ENCODE data around the gene SMIM33. TPM values are rescaled to one million over a fixed set of nuclear protein-coding genes. Genes with fewer than 3 reads are reported as not detected.
A peak's percentile ranks its signal among the peaks of the same experiment; 100 is the strongest.
"Not testable (repeated sequence)": the region's sequence is repeated elsewhere in the genome, so short reads cannot be mapped to it uniquely, and the experiment has no call there.

The SMIM33 gene
- total RNA-seq, 2 donors from 2014 or later, result 0.13 to 0.32 TPM

DNA sequence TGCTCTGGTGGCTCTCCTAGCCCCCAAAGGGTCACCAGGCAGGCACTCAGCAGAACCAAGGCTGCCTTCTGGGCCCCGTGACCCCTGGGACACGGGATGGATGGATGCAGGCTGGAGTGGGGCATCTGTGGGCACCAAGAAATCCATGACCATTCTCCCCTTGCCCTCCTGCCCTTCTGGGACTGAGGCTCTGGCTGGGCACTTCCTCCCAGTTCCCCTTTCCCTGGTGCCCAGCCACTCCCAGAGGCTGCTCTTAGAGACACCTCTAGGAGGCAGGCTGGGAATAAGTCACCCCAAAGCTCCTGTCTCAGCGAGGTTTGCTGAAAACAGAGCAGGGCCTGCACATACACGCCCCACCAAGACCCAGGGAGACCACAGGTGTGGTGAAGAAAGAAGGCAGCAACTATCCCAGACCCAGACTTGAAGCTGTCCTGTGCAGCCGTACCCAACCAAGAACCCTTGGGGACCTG lies 10.8 kb downstream of the SMIM33 start:
- H3K36me3 Mint-ChIP-seq (ENCODE audit: low read depth), result peaks cover 3% of the 10 kb centered on the region
- DNase-seq, result no peak
- H3K9me3 ChIP-seq (ENCODE audit: control insufficient read depth, low read length, poor library complexity, severe bottlenecking), result no peaks in the 10 kb centered on the region
- peaks cover 34% of the 10 kb centered on the region for H3K4me1 Mint-ChIP-seq
- peak; percentile 39 for ATAC-seq
- peak overlapping the region; percentile 96 for H3K27ac Mint-ChIP-seq
- no peaks in the 10 kb centered on the region for H3K27me3 Mint-ChIP-seq
- peak overlapping the region; percentile 96 for H3K4me3 Mint-ChIP-seq

DNA sequence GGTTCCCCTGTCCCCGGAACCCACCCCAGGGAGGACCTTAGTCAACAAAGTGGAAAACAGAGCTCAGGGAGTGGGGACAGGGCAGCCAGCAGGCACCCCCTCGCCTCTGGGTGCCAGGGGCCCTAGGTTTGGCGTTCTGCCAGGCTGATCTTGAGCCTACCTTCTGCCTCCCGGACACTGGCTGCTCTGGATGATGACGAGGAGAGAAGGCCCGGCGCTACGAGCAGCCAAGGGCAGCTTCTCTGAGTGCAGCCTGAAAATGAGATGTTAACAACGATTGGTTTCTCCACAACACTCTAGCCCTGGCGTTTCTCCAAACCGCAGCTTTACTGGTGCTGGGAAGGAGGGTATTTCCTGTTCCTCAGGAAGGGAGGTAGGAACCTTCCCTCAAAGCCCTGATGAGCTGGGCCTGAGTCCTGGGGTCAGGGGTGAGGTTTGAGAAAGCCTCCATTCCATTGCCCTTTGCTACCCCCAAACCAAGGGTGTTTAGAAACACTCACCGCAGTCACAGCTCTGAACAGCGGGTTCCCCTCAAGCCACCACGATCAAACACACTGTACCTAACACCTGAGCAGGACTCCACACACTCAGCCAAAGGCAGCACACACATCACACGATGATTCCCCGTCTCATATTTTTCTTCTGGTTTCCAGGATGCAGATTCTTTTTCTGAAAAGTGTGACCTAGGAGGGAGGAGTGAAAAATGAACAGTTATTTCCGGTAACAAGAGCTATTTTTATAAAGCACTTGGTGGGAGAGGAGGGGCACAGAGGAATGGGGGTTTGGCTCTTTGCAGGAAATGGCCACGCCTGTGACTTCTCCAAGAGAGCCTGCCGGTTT lies 11.5 kb downstream of the SMIM33 start, which contains the start of gene STING1:
Gene STING1, minus strand, starts transcription at position 709 of the 840 bp plus-strand sequence. CDS start 1,054 bp downstream, outside the sequence.
- no peaks in the 10 kb centered on the region for H3K9me3 ChIP-seq (ENCODE audit: control insufficient read depth, low read length, poor library complexity, severe bottlenecking)
- Mint-ChIP-seq H3K27ac (peak within 1 kb of the TSS; percentile 96), H3K36me3 (ENCODE audit: low read depth) (peaks cover 3% of the 10 kb centered on the region), H3K4me3 (peak within 1 kb of the TSS; percentile 96), H3K4me1 (peaks cover 33% of the 10 kb centered on the region), H3K27me3 (no peaks in the 10 kb centered on the region)
- ATAC-seq (peak; percentile 84), DNase-seq (peak; percentile 23 to 45 (median 33))

DNA sequence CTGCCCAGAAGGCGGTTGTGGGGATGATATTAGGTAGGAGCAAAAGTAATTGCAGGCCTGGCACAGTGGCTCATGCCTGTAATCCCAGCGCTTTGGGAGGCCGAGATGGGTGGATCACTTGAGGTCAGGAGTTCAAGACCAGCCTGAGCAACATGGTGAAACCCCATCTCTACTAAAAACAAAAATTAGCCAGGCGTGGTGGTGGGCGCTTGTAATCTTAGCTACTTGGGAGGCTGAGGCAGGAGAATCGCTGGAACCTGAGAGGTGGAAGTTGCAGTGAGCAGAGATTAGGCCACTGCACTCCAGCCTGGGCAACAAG lies 12.0 kb downstream of the SMIM33 start:
- H3K27me3 Mint-ChIP-seq; DNase-seq; H3K9me3 ChIP-seq (ENCODE audit: control insufficient read depth, low read length, poor library complexity, severe bottlenecking); ATAC-seq; H3K36me3 Mint-ChIP-seq (ENCODE audit: low read depth): not testable (repeated sequence)
- H3K4me3 Mint-ChIP-seq, result peak overlapping the region; percentile 96
- peaks cover 31% of the 10 kb centered on the region for H3K4me1 Mint-ChIP-seq
- peak overlapping the region; percentile 96 for H3K27ac Mint-ChIP-seq

DNA sequence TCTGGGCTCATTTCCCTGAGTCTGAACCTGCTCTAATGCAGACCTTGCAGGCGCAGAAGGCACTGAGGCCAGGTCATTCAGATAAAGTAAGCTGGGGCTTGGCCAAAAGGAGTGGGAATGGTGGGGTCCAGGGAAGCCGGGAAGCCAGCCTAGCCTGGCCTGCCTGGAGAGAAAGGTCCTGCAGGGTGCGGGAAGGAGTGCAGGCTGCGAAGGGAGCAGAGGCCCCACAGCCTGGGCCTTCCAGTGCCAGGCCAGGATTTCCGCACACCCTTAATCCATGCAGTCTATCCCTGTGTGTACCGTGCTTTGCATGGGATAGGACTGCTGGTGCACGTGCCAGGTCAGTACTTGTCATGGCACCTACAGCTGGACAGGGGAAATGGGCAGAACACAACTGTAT lies 15.4 kb downstream of the SMIM33 start:
- H3K9me3 ChIP-seq (ENCODE audit: control insufficient read depth, low read length, poor library complexity, severe bottlenecking), result no peaks in the 10 kb centered on the region
- DNase-seq, result no peak
- no peaks in the 10 kb centered on the region for H3K27me3 Mint-ChIP-seq
- peaks cover 18% of the 10 kb centered on the region for H3K4me1 Mint-ChIP-seq
- no peak for ATAC-seq
- H3K27ac Mint-ChIP-seq, result no peak overlapping the region
- no peak overlapping the region for H3K4me3 Mint-ChIP-seq
- no peaks in the 10 kb centered on the region for H3K36me3 Mint-ChIP-seq (ENCODE audit: low read depth)

DNA sequence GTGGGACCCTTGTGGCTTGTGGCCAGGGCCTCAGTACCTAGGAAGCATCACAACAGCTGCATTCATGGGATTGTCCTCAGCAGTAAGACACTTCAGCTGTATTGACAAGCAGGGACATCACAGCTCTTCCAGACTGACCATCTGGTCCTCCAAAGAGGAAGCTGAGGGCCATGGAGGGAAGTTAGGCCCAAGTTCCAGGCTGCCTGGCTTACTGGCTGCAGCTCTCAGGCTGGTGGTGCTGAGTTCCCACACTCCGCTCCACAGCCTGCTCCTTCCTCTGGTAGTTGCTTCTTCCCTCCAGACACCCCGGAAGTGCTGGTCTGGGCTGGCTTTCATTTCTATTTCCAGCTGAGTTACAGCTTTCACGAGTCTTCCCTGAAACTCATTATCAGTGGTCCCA lies 17.5 kb downstream of the SMIM33 start:
- DNase-seq (no peak), ATAC-seq (peak; percentile 36)
- Mint-ChIP-seq H3K36me3 (ENCODE audit: low read depth) (no peaks in the 10 kb centered on the region), H3K27ac (peak overlapping the region; percentile 68), H3K4me3 (no peak overlapping the region), H3K4me1 (peaks cover 13% of the 10 kb centered on the region), H3K27me3 (no peaks in the 10 kb centered on the region)
- H3K9me3 ChIP-seq (ENCODE audit: control insufficient read depth, low read length, poor library complexity, severe bottlenecking), result no peaks in the 10 kb centered on the region

DNA sequence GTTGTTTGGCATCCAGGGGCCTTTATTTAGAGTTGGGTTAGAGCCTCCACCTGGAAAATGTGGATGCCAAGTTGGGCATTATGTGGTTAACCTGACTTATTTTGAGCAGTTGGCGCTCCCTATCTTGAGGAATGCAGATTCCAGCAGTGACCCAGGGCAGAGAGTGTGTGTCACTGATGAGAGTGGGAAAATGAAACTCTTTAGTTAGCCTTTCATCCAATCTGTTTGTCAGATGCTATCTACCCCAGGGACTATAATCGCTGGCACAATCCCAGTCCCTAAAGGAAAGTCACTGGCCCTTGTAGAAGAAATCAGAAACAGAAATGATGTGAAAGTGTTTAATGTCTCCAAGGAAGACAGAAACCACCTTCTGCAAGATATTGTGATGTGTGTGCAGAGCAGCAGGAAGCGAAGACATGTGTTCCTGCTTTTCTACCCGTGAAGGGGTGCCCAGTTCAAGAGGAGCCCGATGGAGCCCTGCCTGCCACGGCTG lies 21.9 kb downstream of the SMIM33 start:
- DNase-seq (no peak), ATAC-seq (no peak)
- H3K9me3 ChIP-seq (ENCODE audit: control insufficient read depth, low read length, poor library complexity, severe bottlenecking), result no peaks in the 10 kb centered on the region
- no peaks in the 10 kb centered on the region for H3K27me3 Mint-ChIP-seq
- H3K27ac Mint-ChIP-seq, result peak overlapping the region; percentile 59
- H3K4me3 Mint-ChIP-seq, result no peak overlapping the region
- peaks cover 13% of the 10 kb centered on the region for H3K4me1 Mint-ChIP-seq
- H3K36me3 Mint-ChIP-seq (ENCODE audit: low read depth), result no peaks in the 10 kb centered on the region

DNA sequence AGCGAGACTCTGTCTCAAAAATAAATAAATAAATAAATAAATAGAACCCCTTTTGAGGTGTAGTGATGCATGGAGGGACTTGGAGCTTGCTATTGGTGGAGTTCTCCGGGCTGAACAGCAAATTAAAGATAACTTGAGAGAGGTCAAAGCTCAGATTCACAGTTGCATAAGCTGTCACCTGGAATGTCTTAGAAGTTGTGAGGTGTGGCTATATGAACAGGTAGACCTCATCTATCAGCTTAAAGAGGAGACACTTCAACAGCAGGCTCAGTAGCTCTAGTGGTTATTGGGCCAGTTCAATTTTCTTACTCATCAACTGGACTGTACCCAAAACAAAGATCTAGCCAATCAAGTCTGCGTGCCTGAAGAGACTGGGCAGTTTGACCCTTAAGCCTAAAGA lies 23.5 kb downstream of the SMIM33 start:
- Mint-ChIP-seq H3K4me1 (peaks cover 9% of the 10 kb centered on the region), H3K36me3 (ENCODE audit: low read depth) (no peaks in the 10 kb centered on the region), H3K4me3 (no peak overlapping the region), H3K27ac (no peak overlapping the region), H3K27me3 (no peaks in the 10 kb centered on the region)
- no peak for ATAC-seq
- DNase-seq, result no peak
- H3K9me3 ChIP-seq (ENCODE audit: control insufficient read depth, low read length, poor library complexity, severe bottlenecking), result no peaks in the 10 kb centered on the region

DNA sequence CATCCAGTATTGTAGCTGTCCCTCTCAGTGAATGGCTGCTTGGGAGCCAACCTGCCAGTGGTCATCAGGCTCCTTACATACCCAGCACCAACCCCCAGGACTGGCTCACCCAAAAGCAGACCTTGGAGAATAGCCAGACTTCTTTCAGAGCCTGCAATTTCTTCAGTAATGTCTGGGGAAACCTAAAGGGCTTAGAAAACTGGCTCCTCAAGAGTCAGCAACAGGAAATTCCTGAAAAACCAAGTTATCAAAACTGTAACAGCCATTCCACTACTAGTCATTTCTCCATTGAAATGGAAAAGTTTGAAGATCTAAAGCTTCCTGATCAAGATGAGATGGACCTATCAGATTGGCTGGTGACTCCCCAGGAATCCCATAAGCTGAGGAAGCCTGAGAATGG lies 24.0 kb downstream of the SMIM33 start:
- H3K27ac Mint-ChIP-seq, result no peak overlapping the region
- no peak for DNase-seq
- no peak for ATAC-seq
- H3K27me3 Mint-ChIP-seq, result no peaks in the 10 kb centered on the region
- H3K36me3 Mint-ChIP-seq (ENCODE audit: low read depth), result no peaks in the 10 kb centered on the region
- peaks cover 6% of the 10 kb centered on the region for H3K4me1 Mint-ChIP-seq
- H3K4me3 Mint-ChIP-seq, result no peak overlapping the region
- H3K9me3 ChIP-seq (ENCODE audit: control insufficient read depth, low read length, poor library complexity, severe bottlenecking), result no peaks in the 10 kb centered on the region

DNA sequence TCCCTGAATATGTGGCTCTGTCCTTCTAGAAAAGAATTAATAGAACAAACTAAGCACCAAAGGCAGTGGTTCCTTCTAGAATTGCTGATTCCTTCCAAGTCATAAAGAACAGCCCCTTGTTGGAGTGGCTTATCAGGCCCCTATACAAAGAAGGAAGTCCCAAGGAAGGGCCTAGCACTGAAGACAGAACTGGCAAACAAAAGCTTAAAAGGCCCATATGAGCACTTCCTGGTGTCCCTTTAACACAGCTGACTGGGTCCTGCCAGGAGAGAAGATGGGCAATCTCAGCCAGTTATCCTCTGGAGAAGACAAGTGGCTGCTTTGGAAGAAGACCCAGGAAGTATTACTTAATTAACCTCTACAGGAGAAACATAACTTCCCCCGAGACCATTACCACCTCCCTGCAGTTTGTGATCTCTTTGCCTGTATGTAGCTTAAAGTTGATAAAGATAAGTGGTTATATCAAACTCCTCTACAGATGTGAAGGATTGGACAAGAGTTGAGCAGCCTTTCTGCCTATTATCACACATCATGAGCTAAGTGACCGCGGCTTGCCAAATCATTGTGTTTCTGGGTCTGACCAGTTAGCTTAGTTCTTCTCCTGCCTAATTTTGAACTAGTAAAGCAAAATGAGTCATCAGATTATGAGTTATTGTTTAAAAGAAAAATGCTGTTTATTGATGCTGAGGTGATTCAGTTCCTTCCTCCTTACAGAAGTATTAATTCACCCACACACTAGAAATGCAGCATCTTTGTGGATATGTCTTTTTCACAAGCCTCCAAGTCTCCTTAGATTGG lies 25.0 kb downstream of the SMIM33 start:
- no peak for ATAC-seq
- no peaks in the 10 kb centered on the region for H3K9me3 ChIP-seq (ENCODE audit: control insufficient read depth, low read length, poor library complexity, severe bottlenecking)

DNA sequence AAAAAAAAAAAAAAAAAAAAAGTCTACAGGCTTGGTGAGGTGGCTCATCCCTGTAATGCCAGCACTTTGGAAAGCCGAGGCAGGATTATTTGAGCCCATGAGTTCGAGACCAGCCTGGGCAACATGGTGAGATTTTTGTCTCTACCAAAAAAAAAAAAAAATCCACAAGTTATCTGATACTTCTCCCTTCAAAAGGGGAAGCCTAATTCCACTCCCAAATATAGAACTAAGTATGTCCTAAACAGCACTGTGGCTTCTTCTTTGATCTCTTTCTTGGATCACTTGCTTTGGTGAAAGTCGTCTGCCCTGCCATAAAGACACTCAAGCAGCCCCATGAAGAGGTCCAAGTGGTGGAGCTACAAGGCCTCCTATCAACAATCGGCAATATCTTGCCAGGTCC lies 30.6 kb downstream of the SMIM33 start:
- Mint-ChIP-seq H3K36me3 (ENCODE audit: low read depth) (no peaks in the 10 kb centered on the region), H3K4me3 (no peak overlapping the region), H3K4me1 (no peaks in the 10 kb centered on the region), H3K27ac (no peak overlapping the region), H3K27me3 (no peaks in the 10 kb centered on the region)
- DNase-seq, result no peak
- H3K9me3 ChIP-seq (ENCODE audit: control insufficient read depth, low read length, poor library complexity, severe bottlenecking), result no peaks in the 10 kb centered on the region
- ATAC-seq, result no peak

More for the DNA sequence above, 25.0 kb downstream of the SMIM33 start:
- Mint-ChIP-seq H3K27ac (no peak overlapping the region), H3K4me1 (peaks cover 6% of the 10 kb centered on the region), H3K36me3 (ENCODE audit: low read depth) (no peaks in the 10 kb centered on the region), H3K4me3 (no peak overlapping the region), H3K27me3 (no peaks in the 10 kb centered on the region)
- DNase-seq, result no peak

DNA sequence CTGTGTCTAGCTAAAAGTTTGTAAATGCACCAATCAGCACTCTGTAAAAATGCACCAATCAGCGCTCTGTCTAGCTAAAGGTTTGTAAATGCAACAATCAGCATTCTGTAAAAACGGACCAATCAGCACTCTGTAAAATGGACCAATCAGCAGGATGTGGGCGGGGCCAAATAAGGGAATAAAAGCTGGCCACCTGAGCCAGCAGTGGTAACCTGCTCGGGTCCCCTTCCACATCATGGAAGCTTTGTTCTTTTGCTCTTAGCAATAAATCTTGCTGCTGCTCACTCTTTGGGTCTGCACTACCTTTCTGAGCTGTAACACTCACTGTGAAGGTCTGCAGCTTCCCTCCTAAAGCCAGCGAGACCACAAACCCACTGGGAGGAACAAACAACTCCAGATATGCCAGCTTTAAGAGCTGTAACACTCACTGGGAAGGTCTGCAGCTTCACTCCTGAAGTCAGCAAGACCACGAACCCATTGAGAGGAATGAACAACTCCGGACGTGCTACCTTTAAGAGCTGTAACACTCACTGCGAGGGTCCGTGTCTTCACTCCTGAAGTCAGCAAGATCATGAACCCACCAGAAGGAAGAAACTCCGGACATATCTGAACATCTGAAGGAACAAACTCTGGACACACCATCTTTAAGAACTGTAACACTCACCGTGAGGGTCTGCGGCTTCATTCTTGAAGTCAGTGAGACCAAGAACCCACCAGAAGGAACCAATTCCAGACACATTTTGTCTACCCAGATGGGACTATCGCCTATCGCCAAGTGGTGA lies 32.4 kb downstream of the SMIM33 start:
- not testable (repeated sequence) for H3K27ac Mint-ChIP-seq; H3K9me3 ChIP-seq (ENCODE audit: control insufficient read depth, low read length, poor library complexity, severe bottlenecking); DNase-seq; H3K4me1 Mint-ChIP-seq; H3K27me3 Mint-ChIP-seq; ATAC-seq; H3K36me3 Mint-ChIP-seq (ENCODE audit: low read depth); H3K4me3 Mint-ChIP-seq

DNA sequence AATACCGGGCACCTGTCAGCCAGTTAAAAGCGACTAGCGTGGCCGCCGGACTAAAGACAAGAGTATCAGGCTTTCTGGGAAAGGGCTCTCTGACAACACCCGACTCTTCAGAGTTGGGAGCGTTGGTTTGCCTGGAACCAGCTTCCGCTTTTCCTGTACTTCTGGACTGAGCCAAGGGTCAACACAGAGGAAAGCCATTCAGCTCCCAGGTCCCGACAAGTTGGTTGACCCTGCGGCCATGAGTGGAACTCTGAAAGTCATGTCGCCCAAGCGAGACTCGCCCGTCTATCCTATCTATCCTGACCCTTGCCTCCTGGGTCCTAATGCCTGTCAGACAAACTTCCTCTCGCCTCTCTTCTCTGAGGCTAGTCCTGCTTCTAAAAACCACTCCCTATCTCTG lies 33.1 kb downstream of the SMIM33 start:
- H3K9me3 ChIP-seq (ENCODE audit: control insufficient read depth, low read length, poor library complexity, severe bottlenecking); H3K36me3 Mint-ChIP-seq (ENCODE audit: low read depth); H3K27me3 Mint-ChIP-seq; H3K4me1 Mint-ChIP-seq; ATAC-seq; H3K27ac Mint-ChIP-seq; DNase-seq; H3K4me3 Mint-ChIP-seq: not testable (repeated sequence)

DNA sequence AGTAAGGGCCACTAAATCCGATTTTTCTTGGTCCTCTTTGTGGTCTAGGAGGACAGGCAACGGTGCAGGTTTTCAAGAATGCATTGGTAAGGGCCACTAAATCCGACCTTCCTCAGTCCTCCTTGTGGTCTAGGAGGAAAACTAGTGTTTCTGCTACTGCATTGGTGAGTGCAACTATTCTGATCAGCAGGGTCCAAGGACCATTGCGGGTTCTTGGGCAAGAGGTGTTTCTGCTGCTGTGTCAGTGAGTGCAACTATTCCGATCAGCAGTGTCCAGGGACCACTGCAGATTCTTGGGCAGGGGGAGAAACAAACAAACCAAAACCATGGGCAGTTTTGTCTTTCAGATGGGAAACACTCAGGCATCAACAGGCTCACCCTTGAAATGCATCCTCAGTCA lies 33.9 kb downstream of the SMIM33 start:
- DNase-seq; ATAC-seq; H3K27me3 Mint-ChIP-seq; H3K4me1 Mint-ChIP-seq; H3K9me3 ChIP-seq (ENCODE audit: control insufficient read depth, low read length, poor library complexity, severe bottlenecking); H3K27ac Mint-ChIP-seq; H3K36me3 Mint-ChIP-seq (ENCODE audit: low read depth); H3K4me3 Mint-ChIP-seq: not testable (repeated sequence)
